Measurements from ENCODE around the gene SPEM2. TPM values are rescaled to one million over a fixed set of nuclear protein-coding genes. Genes with fewer than 3 reads are reported as not detected.

SPEM2 gene
- polyA plus RNA-seq (ENCODE audit: insufficient read length), result not detected

GRCh38 chr17:7425316-7425715 lies at the start of gene SPEM2:
Gene SPEM2, plus strand, starts transcription at chr17:7425616. Its CDS starts 73 bp downstream, at chr17:7425689.
- no peak for DNase-seq (ENCODE audit: low read depth)

- no peak for DNase-seq (ENCODE audit: low read depth)
These were observed 46.3 kb upstream of the SPEM2 start for GRCh38 chr17:7379134-7379533.

- no peak for DNase-seq (ENCODE audit: low read depth)
These were observed 45.1 kb upstream of the SPEM2 start for GRCh38 chr17:7380321-7380720.

GRCh38 chr17:7380855-7381683 lies 44.3 kb upstream of the SPEM2 start, which contains the start of gene TNK1:
Gene TNK1, plus strand, starts transcription at chr17:7381089. Its CDS starts 1,838 bp downstream, at chr17:7382927.
- DNase-seq (ENCODE audit: low read depth), result no peak

- no peak for DNase-seq (ENCODE audit: low read depth)
These were observed 42.5 kb upstream of the SPEM2 start for GRCh38 chr17:7382901-7383300.

- DNase-seq (ENCODE audit: low read depth), result no peak
These were observed 42.1 kb upstream of the SPEM2 start for GRCh38 chr17:7383371-7383741.

- DNase-seq (ENCODE audit: low read depth), result no peak
These were observed 41.5 kb upstream of the SPEM2 start for GRCh38 chr17:7383742-7384488.

GRCh38 chr17:7384489-7385081 lies 40.8 kb upstream of the SPEM2 start:
- DNase-seq (ENCODE audit: low read depth), result no peak

- no peak for DNase-seq (ENCODE audit: low read depth)
These were observed 36.6 kb upstream of the SPEM2 start for GRCh38 chr17:7388856-7389255.

- no peak for DNase-seq (ENCODE audit: low read depth)
These were observed 35.2 kb upstream of the SPEM2 start for GRCh38 chr17:7389924-7390910.

- DNase-seq (ENCODE audit: low read depth), result no peak
These were observed 34.1 kb upstream of the SPEM2 start for GRCh38 chr17:7391307-7391706.

GRCh38 chr17:7392696-7393612 lies 32.5 kb upstream of the SPEM2 start:
- no peak for DNase-seq (ENCODE audit: low read depth)

- DNase-seq (ENCODE audit: low read depth), result no peak
These were observed 31.6 kb upstream of the SPEM2 start for GRCh38 chr17:7393613-7394451.

GRCh38 chr17:7394452-7395191 lies 30.8 kb upstream of the SPEM2 start, which contains the start of gene PLSCR3:
Gene PLSCR3, minus strand, starts transcription at chr17:7394525. Its CDS starts 415 bp downstream, at chr17:7394110.
- DNase-seq (ENCODE audit: low read depth), result peak; percentile 60

- no peak for DNase-seq (ENCODE audit: low read depth)
These were observed 29.3 kb upstream of the SPEM2 start for GRCh38 chr17:7396147-7396546.

- DNase-seq (ENCODE audit: low read depth), result no peak
These were observed 26.8 kb upstream of the SPEM2 start for GRCh38 chr17:7398612-7399011.

- DNase-seq (ENCODE audit: low read depth), result no peak
These were observed 22.2 kb upstream of the SPEM2 start for GRCh38 chr17:7403043-7403726.

- no peak for DNase-seq (ENCODE audit: low read depth)
These were observed 21.8 kb upstream of the SPEM2 start for GRCh38 chr17:7403727-7403976.
